Bronchial epithelial cell (primary cell): Measurements from ENCODE around the gene FTSJ3. TPM values are rescaled to one million over a fixed set of nuclear protein-coding genes. Genes with fewer than 3 reads are reported as not detected.

ENCODE experiments used
- DNase-seq: peaks from one replicate; pipeline ENCODE4 v3.0.0-alpha.2; 2010; ENCODE audit warnings: low read depth
- FAIRE-seq: peaks from 2 replicates; lab custom pipeline; 2011; peaks lifted over from hg19 to GRCh38; lab: Jason Lieb, UNC
- H3K27me3 ChIP-seq: 2 replicates; pipeline ENCODE4 v1.5.1; 2011; ENCODE audit warnings: low read length; ENCODE audit not compliant: control insufficient read depth, insufficient read depth
- H3K36me3 ChIP-seq: 2 replicates; pipeline ENCODE4 v1.5.1; 2011; ENCODE audit warnings: low read length; ENCODE audit not compliant: control insufficient read depth, insufficient read depth
- H3K4me3 ChIP-seq: 2 replicates; pipeline ENCODE4 v1.5.1; 2011; ENCODE audit warnings: mild to moderate bottlenecking, low read depth, low read length, control low read depth
- CTCF ChIP-seq: IDR thresholded peaks from 2 replicates; pipeline ENCODE4 v1.5.1; 2011; ENCODE audit warnings: mild to moderate bottlenecking, moderate library complexity, low read length, control low read depth, inconsistent platforms; ENCODE audit not compliant: insufficient read depth, severe bottlenecking
- total RNA-seq: library from RNA; depleted of rRNA; stranded (reverse); fragments of >200 nt; gene quantifications from 2 replicates; pipeline ENCODE4 v1.2.1, GENCODE V29; 2014

The FTSJ3 gene
- total RNA-seq, 1 donor from 2014 or later: 43.4 TPM

GRCh38 chr17:63842540-63843386 is 15.3 kb upstream of the FTSJ3 start, which contains the start of gene SMARCD2:
SMARCD2 (minus strand) TSS chr17:63842685; CDS start chr17:63842674, 11 bp downstream.
- FAIRE-seq: no peak
- DNase-seq: peak; percentile 92
- Histone ChIP-seq H3K27me3 (no peaks in the 10 kb centered on the region), H3K36me3 (no peaks in the 10 kb centered on the region), H3K4me3 (peak within 1 kb of the TSS; percentile 90)
- TF ChIP-seq CTCF: no peak

- no peak for TF ChIP-seq CTCF
- H3K4me3 ChIP-seq: peak overlapping the region; percentile 90
- FAIRE-seq (no peak), DNase-seq (no peak)
- H3K27me3 ChIP-seq: no peaks in the 10 kb centered on the region
- H3K36me3 ChIP-seq: peaks cover 4% of the 10 kb centered on the region
Observed at GRCh38 chr17:63842173-63842539, 14.7 kb upstream of the FTSJ3 start.

GRCh38 chr17:63841350-63842172 is 14.1 kb upstream of the FTSJ3 start:
- peak overlapping the region; percentile 90 for H3K4me3 ChIP-seq
- FAIRE-seq (no peak), DNase-seq (peak; percentile 15)
- H3K27me3 ChIP-seq: no peaks in the 10 kb centered on the region
- peaks cover 7% of the 10 kb centered on the region for H3K36me3 ChIP-seq
- no peak for TF ChIP-seq CTCF

- FAIRE-seq (no peak), DNase-seq (no peak)
- no peak for TF ChIP-seq CTCF
Observed at GRCh38 chr17:63840591-63841349, 13.3 kb upstream of the FTSJ3 start.

GRCh38 chr17:63838631-63839171 is 11.2 kb upstream of the FTSJ3 start:
- Histone ChIP-seq H3K4me3 (no peak overlapping the region), H3K36me3 (peaks cover 18% of the 10 kb centered on the region), H3K27me3 (no peaks in the 10 kb centered on the region)
- DNase-seq (peak; percentile 74), FAIRE-seq (no peak)
- TF ChIP-seq CTCF: no peak

More at GRCh38 chr17:63840591-63841349, 13.3 kb upstream of the FTSJ3 start:
- H3K36me3 ChIP-seq: peaks cover 7% of the 10 kb centered on the region
- peak overlapping the region; percentile 90 for H3K4me3 ChIP-seq
- no peaks in the 10 kb centered on the region for H3K27me3 ChIP-seq
